Measurements from ENCODE around the gene KRT84. TPM values are rescaled to one million over a fixed set of nuclear protein-coding genes. Genes with fewer than 3 reads are reported as not detected.

Gene KRT84
- total and polyA plus RNA-seq, 2 of the 4 experiments (the other 2 are of a cell fraction) = not detected

GRCh38 chr12:52358575-52359350 is 26.7 kb downstream of the KRT84 start:
- Histone ChIP-seq H4K8ac (ENCODE audit: low read depth in 2 of 2, low read length in 2 of 2) (no peak overlapping the region), H3K9ac (ENCODE audit: low read depth, low read length) (no peak overlapping the region), H3K27me3 (ENCODE audit: control insufficient read depth, insufficient read depth, low read length) (peaks cover 42% of the 10 kb centered on the region), H2BK20ac (ENCODE audit: low read depth, low read length) (no peak overlapping the region), H3K14ac (replicated peaks; ENCODE audit: low read depth, low read length) (no peak overlapping the region), H2BK15ac (ENCODE audit: low read depth, low read length) (no peak overlapping the region), H2AK5ac (ENCODE audit: low read depth, low read length) (no peak overlapping the region), H4K91ac (ENCODE audit: insufficient read depth, low read depth, low read length) (no peak overlapping the region), H2AK9ac (replicated peaks; ENCODE audit: low read depth, low read length, poor library complexity) (no peak overlapping the region), H2AFZ (replicated peaks; ENCODE audit: low read length, poor library complexity) (no peak overlapping the region), H3K4me2 (ENCODE audit: low read depth, low read length) (no peak overlapping the region), H3K9me3 (ENCODE audit: control insufficient read depth, insufficient read depth, low read length) (no peaks in the 10 kb centered on the region), H2BK120ac (ENCODE audit: low read depth, low read length) (no peak overlapping the region), H4K5ac (ENCODE audit: low read depth, low read length) (no peak overlapping the region), H3K4ac (ENCODE audit: low read depth, low read length) (no peak overlapping the region), H3K4me3 (ENCODE audit: insufficient read depth, low read depth, low read length) (no peak overlapping the region), H3K79me1 (ENCODE audit: low read depth in 1 of 2, low read length in 2 of 2) (no peaks in the 10 kb centered on the region), H4K20me1 (ENCODE audit: insufficient read depth, low read length) (no peaks in the 10 kb centered on the region), H3K23ac (ENCODE audit: low read depth, low read length) (no peak overlapping the region), H3K9me1 (ENCODE audit: insufficient read depth, low read length) (no peaks in the 10 kb centered on the region), H3K56ac (ENCODE audit: extremely low read depth, insufficient read depth, low read length) (no peak overlapping the region), H3K18ac (ENCODE audit: low read depth, low read length) (no peak overlapping the region), H3K36me3 (ENCODE audit: control insufficient read depth, insufficient read depth, low read length) (no peaks in the 10 kb centered on the region), H2BK5ac (ENCODE audit: low read depth, low read length, poor library complexity, severe bottlenecking) (no peak overlapping the region), H3K4me1 (ENCODE audit: control insufficient read depth, insufficient read depth, low read length) (no peaks in the 10 kb centered on the region), H3K27ac (ENCODE audit: insufficient read depth, low read length) (no peak overlapping the region)
- dilution Hi-C loops (cut with HindIII; ENCODE audit: low sequenced_read_pairs, unreplicated experiment) (no loop called here), intact Hi-C loops (cut with micrococcal nuclease) (no loop called here), in situ Hi-C loops (cut with MboI; ENCODE audit: low sequenced_read_pairs) (no loop called here)
- DNase-seq = no peak
- ATAC-seq (ENCODE audit: low read depth) = no peak
- no peak for TF ChIP-seq MAZ (IDR thresholded peaks at IDR 0.05; ENCODE audit: borderline replicate concordance, low read depth, low read length)
- WGBS, 2 experiments (ENCODE audit: extremely low coverage in 2 of 2, insufficient read length in 1 of 2) = no CpG with 5 or more reads among the region's 5 CpGs
- no TSS peak for BruUV-seq (replicated peaks)
- ChIA-PET CTCF (interaction anchor here (1.2 kb wide), 1 partner anchor 14 kb away, joined by 3 read pairs; no protein-coding TSS in a partner anchor), POLR2A (ENCODE audit: unreplicated experiment) (no interaction called here)
